ENCODE data around the gene ATCAY.
"Not testable (repeated sequence)": the region's sequence is repeated elsewhere in the genome, so short reads cannot be mapped to it uniquely, and the experiment has no call there.

The ATCAY gene

DNA sequence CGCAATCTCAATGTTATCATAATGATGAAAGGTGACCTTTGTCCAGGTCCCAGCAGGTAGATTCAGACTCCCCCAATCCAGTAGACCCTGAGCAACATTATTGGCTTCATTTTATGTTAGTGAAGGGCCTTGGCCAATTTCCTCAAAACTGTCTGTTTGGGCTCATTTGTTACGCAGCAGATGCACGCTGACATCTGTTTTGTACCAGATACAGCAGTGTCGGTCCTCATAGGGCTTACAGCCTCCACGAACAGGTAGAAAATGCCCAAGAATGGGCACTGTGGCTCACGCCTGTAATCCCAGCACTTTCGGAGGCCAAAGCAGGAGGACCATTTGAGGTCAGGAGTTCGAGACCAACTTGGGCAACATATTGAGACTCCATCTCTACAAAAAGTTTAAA is 39.3 kb downstream of the ATCAY start:
- peaks cover 0 to 9% (median 0%) of the 10 kb centered on the region in 5 donors for H3K27me3 ChIP-seq (ENCODE audit: control insufficient read depth in 5 of 5, insufficient read depth in 4 of 5, low read length in 5 of 5)
- H3K9me3 ChIP-seq (ENCODE audit: control insufficient read depth in 5 of 5, low read length in 5 of 5): peaks cover 5 to 36% (median 23%) of the 10 kb centered on the region in 5 donors
- no peak overlapping the region for H3K9ac ChIP-seq (ENCODE audit: low read length in 5 of 5)
- peak overlapping the region in 2 of 5 donors; percentile 5 to 33 for H3K4me3 ChIP-seq (ENCODE audit: low read depth in 1 of 5, low read length in 5 of 5)
- H3K36me3 ChIP-seq (ENCODE audit: control insufficient read depth in 5 of 5, insufficient read depth in 5 of 5, low read length in 5 of 5): no peaks in the 10 kb centered on the region
- no peaks in the 10 kb centered on the region for H3K4me1 ChIP-seq (ENCODE audit: control insufficient read depth in 5 of 5, insufficient read depth in 5 of 5, low read length in 5 of 5)
- no peak overlapping the region for H3K27ac ChIP-seq (ENCODE audit: low read depth, low read length)

DNA sequence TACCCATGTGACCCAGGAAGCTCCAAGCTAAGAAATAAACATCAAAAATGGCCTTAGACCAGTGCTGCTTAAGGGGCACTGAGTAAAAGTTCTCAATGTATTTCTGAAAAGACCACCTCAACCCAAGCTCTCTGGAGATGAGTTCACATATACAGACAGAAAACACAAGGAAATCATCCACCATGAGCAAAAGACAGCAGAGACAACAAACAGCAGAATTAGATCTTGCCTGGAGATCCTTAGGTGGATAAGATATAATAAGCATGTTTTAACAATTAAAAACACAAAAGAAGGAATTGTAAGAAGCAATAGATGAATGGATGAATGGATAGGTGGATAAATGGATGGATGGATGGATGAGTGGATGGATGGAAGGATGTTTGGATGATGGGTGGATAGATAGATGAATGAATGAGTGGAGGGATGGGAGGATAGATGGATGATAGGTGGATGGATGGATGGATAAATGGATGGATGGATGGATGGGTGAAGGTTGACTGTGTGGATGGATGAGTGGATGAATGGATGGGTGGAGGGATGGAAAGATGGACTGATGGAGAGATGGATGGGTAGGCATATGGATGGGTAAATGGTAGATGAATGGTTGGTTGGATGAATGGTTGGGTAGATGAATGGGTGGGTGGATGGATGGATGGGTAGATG is 42.7 kb downstream of the ATCAY start:
- Histone ChIP-seq H3K36me3 (ENCODE audit: control insufficient read depth in 5 of 5, insufficient read depth in 5 of 5, low read length in 5 of 5) (no peaks in the 10 kb centered on the region), H3K9me3 (ENCODE audit: control insufficient read depth in 5 of 5, low read length in 5 of 5) (peaks cover 5 to 32% (median 19%) of the 10 kb centered on the region in 5 donors), H3K27me3 (ENCODE audit: control insufficient read depth in 5 of 5, insufficient read depth in 4 of 5, low read length in 5 of 5) (peaks cover 0 to 9% (median 0%) of the 10 kb centered on the region in 5 donors), H3K9ac (ENCODE audit: low read length in 5 of 5) (no peak overlapping the region), H3K4me1 (ENCODE audit: control insufficient read depth in 5 of 5, insufficient read depth in 5 of 5, low read length in 5 of 5) (no peaks in the 10 kb centered on the region), H3K4me3 (ENCODE audit: low read depth in 1 of 5, low read length in 5 of 5) (no peak overlapping the region), H3K27ac (ENCODE audit: low read depth, low read length) (no peak overlapping the region)

DNA sequence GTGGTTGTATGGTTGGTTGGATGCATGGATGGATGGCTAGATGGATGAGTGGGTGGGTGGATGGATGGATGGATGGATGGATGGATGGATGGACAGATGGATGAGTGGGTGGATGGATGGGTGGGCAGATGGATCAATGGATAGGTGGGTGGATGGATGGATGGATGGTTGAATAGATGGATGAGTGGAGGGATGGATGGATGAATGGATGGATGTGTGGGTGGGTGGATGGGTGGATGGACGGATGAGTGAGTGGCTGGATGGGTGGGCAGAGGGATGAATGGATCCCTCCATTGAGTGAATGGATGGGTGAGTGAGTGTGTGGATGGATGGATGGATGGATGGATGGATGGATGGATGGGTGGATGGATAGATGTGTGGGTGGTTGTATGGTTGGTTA is 43.4 kb downstream of the ATCAY start:
- H3K27me3 ChIP-seq (ENCODE audit: control insufficient read depth in 5 of 5, insufficient read depth in 4 of 5, low read length in 5 of 5): peaks cover 0 to 7% (median 0%) of the 10 kb centered on the region in 5 donors
- no peaks in the 10 kb centered on the region for H3K36me3 ChIP-seq (ENCODE audit: control insufficient read depth in 5 of 5, insufficient read depth in 5 of 5, low read length in 5 of 5)
- H3K27ac ChIP-seq (ENCODE audit: low read depth, low read length): no peak overlapping the region
- H3K4me3 ChIP-seq (ENCODE audit: low read depth in 1 of 5, low read length in 5 of 5): no peak overlapping the region
- no peaks in the 10 kb centered on the region for H3K4me1 ChIP-seq (ENCODE audit: control insufficient read depth in 5 of 5, insufficient read depth in 5 of 5, low read length in 5 of 5)
- peaks cover 5 to 32% (median 19%) of the 10 kb centered on the region in 5 donors for H3K9me3 ChIP-seq (ENCODE audit: control insufficient read depth in 5 of 5, low read length in 5 of 5)
- no peak overlapping the region for H3K9ac ChIP-seq (ENCODE audit: low read length in 5 of 5)

- H3K27me3 ChIP-seq (ENCODE audit: control insufficient read depth in 5 of 5, insufficient read depth in 4 of 5, low read length in 5 of 5): peaks cover 0 to 10% (median 8%) of the 10 kb centered on the region in 5 donors
- H3K36me3 ChIP-seq (ENCODE audit: control insufficient read depth in 5 of 5, insufficient read depth in 5 of 5, low read length in 5 of 5): no peaks in the 10 kb centered on the region
- no peak overlapping the region for H3K27ac ChIP-seq (ENCODE audit: low read depth, low read length)
- H3K4me3 ChIP-seq (ENCODE audit: low read depth in 1 of 5, low read length in 5 of 5): no peak overlapping the region
- peaks cover 0 to 3% (median 0%) of the 10 kb centered on the region in 5 donors for H3K4me1 ChIP-seq (ENCODE audit: control insufficient read depth in 5 of 5, insufficient read depth in 5 of 5, low read length in 5 of 5)
- H3K9me3 ChIP-seq (ENCODE audit: control insufficient read depth in 5 of 5, low read length in 5 of 5): no peaks in the 10 kb centered on the region
- no peak overlapping the region for H3K9ac ChIP-seq (ENCODE audit: low read length in 5 of 5)
Observed at GRCh38 chr19:3931041-3931440, 50.6 kb downstream of the ATCAY start.

- H3K27ac ChIP-seq (ENCODE audit: low read depth, low read length): no peak within 1 kb of the TSS
- no peaks in the 10 kb centered on the region for H3K36me3 ChIP-seq (ENCODE audit: control insufficient read depth in 5 of 5, insufficient read depth in 5 of 5, low read length in 5 of 5)
- H3K4me3 ChIP-seq (ENCODE audit: low read depth in 1 of 5, low read length in 5 of 5): no peak within 1 kb of the TSS
- H3K4me1 ChIP-seq (ENCODE audit: control insufficient read depth in 5 of 5, insufficient read depth in 5 of 5, low read length in 5 of 5): peaks cover 0 to 3% (median 0%) of the 10 kb centered on the region in 5 donors
- peaks cover 3 to 16% (median 10%) of the 10 kb centered on the region in 5 donors for H3K27me3 ChIP-seq (ENCODE audit: control insufficient read depth in 5 of 5, insufficient read depth in 4 of 5, low read length in 5 of 5)
- no peak within 1 kb of the TSS for H3K9ac ChIP-seq (ENCODE audit: low read length in 5 of 5)
- no peaks in the 10 kb centered on the region for H3K9me3 ChIP-seq (ENCODE audit: control insufficient read depth in 5 of 5, low read length in 5 of 5)
Observed at GRCh38 chr19:3932931-3933810, 52.7 kb downstream of the ATCAY start, which contains the start of gene NMRK2. TSS of gene NMRK2 (plus strand) at chr19:3933069. CDS start at chr19:3933672, 603 bp downstream.

DNA sequence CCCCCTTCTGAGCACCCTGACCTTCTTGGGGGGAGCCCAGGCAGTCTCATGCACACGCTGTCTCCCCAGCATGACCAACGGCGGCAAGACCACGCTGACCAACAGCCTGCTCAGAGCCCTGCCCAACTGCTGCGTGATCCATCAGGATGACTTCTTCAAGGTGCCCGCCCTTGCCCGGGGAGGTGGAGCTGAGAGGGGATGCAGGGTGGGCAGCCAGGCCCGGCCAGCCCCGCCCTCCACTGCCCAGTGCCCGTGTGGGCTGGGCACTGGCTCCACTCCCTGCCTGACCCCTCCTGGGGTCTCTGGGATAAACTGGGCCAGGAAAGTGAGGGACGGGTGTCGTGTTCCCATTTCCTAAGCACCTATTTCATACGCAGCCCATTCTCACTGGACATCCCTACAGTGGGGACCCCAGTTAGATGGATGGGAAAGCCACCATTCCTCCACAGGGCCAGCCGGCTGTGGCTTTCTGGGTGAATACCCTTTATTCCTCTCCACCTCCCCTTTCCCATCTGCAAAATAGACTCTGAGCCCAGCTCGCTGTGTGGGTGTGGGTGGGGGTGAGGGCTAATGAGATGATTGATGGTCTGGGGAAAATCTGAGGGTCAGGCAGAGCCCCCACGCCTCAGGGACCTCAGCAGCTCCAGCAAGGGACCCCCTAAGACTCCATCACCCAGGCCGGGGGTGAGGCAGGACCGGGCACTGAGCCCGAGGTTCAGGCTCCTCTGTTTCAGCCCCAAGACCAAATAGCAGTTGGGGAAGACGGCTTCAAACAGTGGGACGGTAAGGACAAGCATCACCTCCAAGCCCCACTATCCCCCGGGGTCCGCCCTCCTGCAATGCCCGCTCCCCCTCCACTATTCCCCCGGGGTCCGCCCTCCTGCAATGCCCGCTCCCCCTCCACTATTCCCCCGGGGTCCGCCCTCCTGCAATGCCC is 56.3 kb downstream of the ATCAY start:
- Histone ChIP-seq H3K36me3 (ENCODE audit: control insufficient read depth in 5 of 5, insufficient read depth in 5 of 5, low read length in 5 of 5) (no peaks in the 10 kb centered on the region), H3K9ac (ENCODE audit: low read length in 5 of 5) (no peak overlapping the region), H3K4me1 (ENCODE audit: control insufficient read depth in 5 of 5, insufficient read depth in 5 of 5, low read length in 5 of 5) (peaks cover 0 to 3% (median 0%) of the 10 kb centered on the region in 5 donors), H3K27me3 (ENCODE audit: control insufficient read depth in 5 of 5, insufficient read depth in 4 of 5, low read length in 5 of 5) (peaks cover 3 to 16% (median 10%) of the 10 kb centered on the region in 5 donors), H3K4me3 (ENCODE audit: low read depth in 1 of 5, low read length in 5 of 5) (no peak overlapping the region), H3K9me3 (ENCODE audit: control insufficient read depth in 5 of 5, low read length in 5 of 5) (no peaks in the 10 kb centered on the region), H3K27ac (ENCODE audit: low read depth, low read length) (no peak overlapping the region)

- H3K36me3 ChIP-seq (ENCODE audit: control insufficient read depth in 5 of 5, insufficient read depth in 5 of 5, low read length in 5 of 5); H3K9me3 ChIP-seq (ENCODE audit: control insufficient read depth in 5 of 5, low read length in 5 of 5); H3K4me3 ChIP-seq (ENCODE audit: low read depth in 1 of 5, low read length in 5 of 5); H3K9ac ChIP-seq (ENCODE audit: low read length in 5 of 5); H3K27ac ChIP-seq (ENCODE audit: low read depth, low read length); H3K4me1 ChIP-seq (ENCODE audit: control insufficient read depth in 5 of 5, insufficient read depth in 5 of 5, low read length in 5 of 5): not testable (repeated sequence)
- peaks cover 3 to 13% (median 7%) of the 10 kb centered on the region in 5 donors for H3K27me3 ChIP-seq (ENCODE audit: control insufficient read depth in 5 of 5, insufficient read depth in 4 of 5, low read length in 5 of 5)
Observed at GRCh38 chr19:3938300-3938950, 57.9 kb downstream of the ATCAY start.

DNA sequence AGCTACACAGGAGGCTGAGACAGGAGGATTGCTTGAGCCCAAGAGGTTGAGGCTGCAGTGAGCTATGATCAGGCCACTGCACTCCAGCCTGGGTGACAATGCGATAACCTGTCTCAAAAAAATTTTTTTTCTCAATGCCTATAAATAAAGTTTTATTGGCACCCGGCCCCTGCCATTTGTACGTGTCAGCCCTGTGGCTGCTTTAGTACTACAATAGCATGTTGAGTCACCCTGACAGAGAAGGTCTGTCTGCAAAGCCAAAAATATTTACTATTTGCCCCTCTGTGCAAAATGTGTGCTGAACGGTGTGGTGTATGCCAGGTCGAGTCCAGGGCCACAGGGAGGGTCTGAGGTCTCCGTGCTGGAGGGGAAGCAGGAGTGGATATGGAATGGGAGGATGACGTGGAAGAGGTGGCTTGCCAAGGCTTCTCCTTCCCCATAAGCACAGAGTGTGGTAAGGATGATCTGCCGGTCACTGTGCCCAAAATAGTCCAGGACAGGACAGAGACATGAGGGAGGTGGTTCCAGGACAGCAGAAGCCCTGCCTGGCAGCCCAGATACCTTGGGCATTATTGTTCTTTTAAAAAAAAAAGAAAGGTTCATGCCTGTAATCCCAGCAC is 62.4 kb downstream of the ATCAY start:
- H3K9me3 ChIP-seq (ENCODE audit: control insufficient read depth in 5 of 5, low read length in 5 of 5): peaks cover 0 to 4% (median 0%) of the 10 kb centered on the region in 5 donors
- H3K9ac ChIP-seq (ENCODE audit: low read length in 5 of 5): no peak overlapping the region
- no peak overlapping the region for H3K27ac ChIP-seq (ENCODE audit: low read depth, low read length)
- no peaks in the 10 kb centered on the region for H3K36me3 ChIP-seq (ENCODE audit: control insufficient read depth in 5 of 5, insufficient read depth in 5 of 5, low read length in 5 of 5)
- H3K4me1 ChIP-seq (ENCODE audit: control insufficient read depth in 5 of 5, insufficient read depth in 5 of 5, low read length in 5 of 5): no peaks in the 10 kb centered on the region
- no peak overlapping the region for H3K4me3 ChIP-seq (ENCODE audit: low read depth in 1 of 5, low read length in 5 of 5)
- no peaks in the 10 kb centered on the region for H3K27me3 ChIP-seq (ENCODE audit: control insufficient read depth in 5 of 5, insufficient read depth in 4 of 5, low read length in 5 of 5)

Data from subcutaneous abdominal adipose tissue (tissue), 5 donors.